Uterus (tissue), 2 donors: ENCODE measurements around the gene CCDC177.

ENCODE experiments used
- POLR2A ChIP-seq, 2 donors: fragments of 450-650 bp; IDR thresholded peaks; one replicate each; pipeline ENCODE4 v1.6.1; 2016; ENCODE audit warnings: antibody characterized with exemption in 2 of 2, mild to moderate bottlenecking in 1 of 2, moderate library complexity in 1 of 2
- TF ChIP-seq, protein P1 (sequence below), 4 experiments: fragments of 200-600 bp in 2 of 4; fragments of 450-650 bp in 2 of 4; sonication (generic) in 2 of 4; IDR thresholded peaks; one replicate each; pipeline ENCODE4 v1.5.1; 2016 to 2019; ENCODE audit warnings: antibody characterized with exemption in 4 of 4, mild to moderate bottlenecking in 2 of 4, moderate library complexity in 1 of 4

DNA sequence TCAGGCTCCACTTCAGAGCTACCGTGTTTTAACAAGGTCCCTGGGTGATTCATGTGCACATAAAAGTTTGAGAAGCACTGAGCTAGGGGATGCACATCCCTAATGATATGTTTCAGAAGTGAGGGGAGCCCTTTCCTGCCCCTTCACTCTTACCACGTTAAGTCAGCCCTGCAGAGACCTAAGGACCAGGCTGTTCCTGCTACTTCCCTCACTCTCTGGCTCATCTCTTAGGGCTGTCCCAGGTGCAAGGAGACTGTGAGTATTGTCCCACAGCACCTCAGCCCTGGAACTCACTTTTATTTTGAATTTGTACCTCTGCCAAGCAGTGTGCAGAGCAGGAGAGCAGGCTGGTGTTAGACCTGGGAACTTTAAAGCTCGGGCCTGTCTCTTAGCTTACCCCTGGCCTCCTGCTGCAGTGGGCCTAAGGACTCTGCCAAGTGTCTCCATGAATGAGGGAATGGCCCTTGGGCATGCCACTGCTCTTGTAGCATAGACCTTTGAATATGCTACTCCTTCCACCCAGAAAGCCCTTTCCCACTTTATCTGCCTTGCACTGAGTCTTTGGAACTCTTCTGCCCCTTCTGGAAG is 25.7 kb upstream of the CCDC177 start:
- TF ChIP-seq, protein P1, sequence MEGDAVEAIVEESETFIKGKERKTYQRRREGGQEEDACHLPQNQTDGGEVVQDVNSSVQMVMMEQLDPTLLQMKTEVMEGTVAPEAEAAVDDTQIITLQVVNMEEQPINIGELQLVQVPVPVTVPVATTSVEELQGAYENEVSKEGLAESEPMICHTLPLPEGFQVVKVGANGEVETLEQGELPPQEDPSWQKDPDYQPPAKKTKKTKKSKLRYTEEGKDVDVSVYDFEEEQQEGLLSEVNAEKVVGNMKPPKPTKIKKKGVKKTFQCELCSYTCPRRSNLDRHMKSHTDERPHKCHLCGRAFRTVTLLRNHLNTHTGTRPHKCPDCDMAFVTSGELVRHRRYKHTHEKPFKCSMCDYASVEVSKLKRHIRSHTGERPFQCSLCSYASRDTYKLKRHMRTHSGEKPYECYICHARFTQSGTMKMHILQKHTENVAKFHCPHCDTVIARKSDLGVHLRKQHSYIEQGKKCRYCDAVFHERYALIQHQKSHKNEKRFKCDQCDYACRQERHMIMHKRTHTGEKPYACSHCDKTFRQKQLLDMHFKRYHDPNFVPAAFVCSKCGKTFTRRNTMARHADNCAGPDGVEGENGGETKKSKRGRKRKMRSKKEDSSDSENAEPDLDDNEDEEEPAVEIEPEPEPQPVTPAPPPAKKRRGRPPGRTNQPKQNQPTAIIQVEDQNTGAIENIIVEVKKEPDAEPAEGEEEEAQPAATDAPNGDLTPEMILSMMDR (IDR thresholded peaks at IDR 0.05): no peak
- no peak for TF ChIP-seq POLR2A (IDR thresholded peaks at IDR 0.05)
